ENCODE results near the gene RPTOR.

Gene RPTOR

GRCh38 chr17:81011951-81012350 lies 467.3 kb downstream of the RPTOR start:
- Histone ChIP-seq H3K4me3 (ENCODE audit: low read depth, low read length) (no peak overlapping the region), H3K4me2 (ENCODE audit: low read length) (no peak overlapping the region), H3K36me3 (ENCODE audit: control insufficient read depth, insufficient read depth, low read length) (no peaks in the 10 kb centered on the region), H3K4me1 (no peaks in the 10 kb centered on the region), H2AFZ (no peak overlapping the region), H3K9ac (no peak overlapping the region), H3K79me2 (no peaks in the 10 kb centered on the region), H3K9me3 (ENCODE audit: control insufficient read depth, low read length) (no peaks in the 10 kb centered on the region), H3K27me3 (ENCODE audit: control insufficient read depth, insufficient read depth, low read length) (no peaks in the 10 kb centered on the region), H3K27ac (no peak overlapping the region)
- TF ChIP-seq CTCF (IDR thresholded peaks at IDR 0.05) = no peak

- H3K27me3 ChIP-seq (ENCODE audit: control insufficient read depth, insufficient read depth, low read length) = no peaks in the 10 kb centered on the region
- no peak overlapping the region for H3K9ac ChIP-seq
- no peak for TF ChIP-seq CTCF (IDR thresholded peaks at IDR 0.05)
- H3K4me2 ChIP-seq (ENCODE audit: low read length) = no peak overlapping the region
- H3K4me1 ChIP-seq = no peaks in the 10 kb centered on the region
- H3K79me2 ChIP-seq = no peaks in the 10 kb centered on the region
- no peaks in the 10 kb centered on the region for H3K9me3 ChIP-seq (ENCODE audit: control insufficient read depth, low read length)
- no peak overlapping the region for H3K27ac ChIP-seq
- H2AFZ ChIP-seq = no peak overlapping the region
- H3K36me3 ChIP-seq (ENCODE audit: control insufficient read depth, insufficient read depth, low read length) = no peaks in the 10 kb centered on the region
- H3K4me3 ChIP-seq (ENCODE audit: low read depth, low read length) = no peak overlapping the region
These were observed 468.2 kb downstream of the RPTOR start for GRCh38 chr17:81012574-81013447.

- peaks cover 3% of the 10 kb centered on the region for H3K4me1 ChIP-seq
- no peak overlapping the region for H2AFZ ChIP-seq
- H3K9me3 ChIP-seq (ENCODE audit: control insufficient read depth, low read length) = no peaks in the 10 kb centered on the region
- TF ChIP-seq CTCF (IDR thresholded peaks at IDR 0.05) = no peak
- no peak overlapping the region for H3K4me2 ChIP-seq (ENCODE audit: low read length)
- H3K79me2 ChIP-seq = no peaks in the 10 kb centered on the region
- H3K9ac ChIP-seq = no peak overlapping the region
- no peak overlapping the region for H3K27ac ChIP-seq
- H3K36me3 ChIP-seq (ENCODE audit: control insufficient read depth, insufficient read depth, low read length) = no peaks in the 10 kb centered on the region
- no peak overlapping the region for H3K4me3 ChIP-seq (ENCODE audit: low read depth, low read length)
- H3K27me3 ChIP-seq (ENCODE audit: control insufficient read depth, insufficient read depth, low read length) = no peaks in the 10 kb centered on the region
These were observed 469.0 kb downstream of the RPTOR start for GRCh38 chr17:81013642-81014041.

GRCh38 chr17:81015136-81015535 lies 470.5 kb downstream of the RPTOR start:
- H3K27me3 ChIP-seq (ENCODE audit: control insufficient read depth, insufficient read depth, low read length) = no peaks in the 10 kb centered on the region
- TF ChIP-seq CTCF (IDR thresholded peaks at IDR 0.05) = no peak
- no peak overlapping the region for H3K4me3 ChIP-seq (ENCODE audit: low read depth, low read length)
- no peak overlapping the region for H3K4me2 ChIP-seq (ENCODE audit: low read length)
- no peaks in the 10 kb centered on the region for H3K36me3 ChIP-seq (ENCODE audit: control insufficient read depth, insufficient read depth, low read length)
- H3K27ac ChIP-seq = no peak overlapping the region
- no peak overlapping the region for H3K9ac ChIP-seq
- no peaks in the 10 kb centered on the region for H3K79me2 ChIP-seq
- no peak overlapping the region for H2AFZ ChIP-seq
- H3K4me1 ChIP-seq = peaks cover 3% of the 10 kb centered on the region
- H3K9me3 ChIP-seq (ENCODE audit: control insufficient read depth, low read length) = no peaks in the 10 kb centered on the region

All from parathyroid adenoma (tissue), 2 donors.